ENCODE results near the gene GDF9.

Gene GDF9

DNA sequence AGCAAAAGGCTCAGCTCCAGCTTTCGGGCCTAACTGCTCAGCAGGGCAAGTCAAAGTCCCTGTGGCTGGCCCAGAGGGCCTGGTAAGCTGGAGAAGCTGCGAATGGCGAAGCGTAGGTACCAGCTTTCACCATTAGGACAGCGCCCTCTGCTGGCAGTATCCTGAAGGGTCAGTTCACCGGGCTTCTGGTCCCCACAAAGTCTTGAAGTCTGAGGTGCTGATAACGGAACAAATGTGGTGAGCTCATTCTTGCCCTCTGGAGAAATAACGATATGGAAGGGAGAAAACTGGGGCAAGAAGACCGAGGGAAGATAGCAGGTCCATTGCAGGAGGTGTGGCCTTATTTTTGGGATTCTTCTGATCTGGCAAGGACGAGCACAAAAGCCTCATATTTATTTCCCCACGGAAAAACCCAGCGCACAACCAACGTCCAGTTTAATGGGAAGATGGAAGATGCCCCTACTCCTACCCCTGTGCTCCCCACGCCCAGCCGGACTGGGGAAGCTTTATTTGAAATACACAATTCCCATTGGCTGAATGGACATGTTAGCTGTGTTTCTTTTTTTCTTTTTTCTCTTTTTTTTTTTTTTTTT lies 46.0 kb downstream of the GDF9 start:
- Mint-ChIP-seq H3K4me3 (no peak overlapping the region), H3K27me3 (ENCODE audit: low read depth, poor library complexity) (peaks cover 67% of the 10 kb centered on the region), H3K36me3 (ENCODE audit: low read depth) (no peaks in the 10 kb centered on the region), H3K27ac (no peak overlapping the region), H3K4me1 (peaks cover 22% of the 10 kb centered on the region), H3K9me3 (peaks cover under 1% of the 10 kb centered on the region)
- peak; percentile 94 for DNase-seq
- TF ChIP-seq, protein P1, sequence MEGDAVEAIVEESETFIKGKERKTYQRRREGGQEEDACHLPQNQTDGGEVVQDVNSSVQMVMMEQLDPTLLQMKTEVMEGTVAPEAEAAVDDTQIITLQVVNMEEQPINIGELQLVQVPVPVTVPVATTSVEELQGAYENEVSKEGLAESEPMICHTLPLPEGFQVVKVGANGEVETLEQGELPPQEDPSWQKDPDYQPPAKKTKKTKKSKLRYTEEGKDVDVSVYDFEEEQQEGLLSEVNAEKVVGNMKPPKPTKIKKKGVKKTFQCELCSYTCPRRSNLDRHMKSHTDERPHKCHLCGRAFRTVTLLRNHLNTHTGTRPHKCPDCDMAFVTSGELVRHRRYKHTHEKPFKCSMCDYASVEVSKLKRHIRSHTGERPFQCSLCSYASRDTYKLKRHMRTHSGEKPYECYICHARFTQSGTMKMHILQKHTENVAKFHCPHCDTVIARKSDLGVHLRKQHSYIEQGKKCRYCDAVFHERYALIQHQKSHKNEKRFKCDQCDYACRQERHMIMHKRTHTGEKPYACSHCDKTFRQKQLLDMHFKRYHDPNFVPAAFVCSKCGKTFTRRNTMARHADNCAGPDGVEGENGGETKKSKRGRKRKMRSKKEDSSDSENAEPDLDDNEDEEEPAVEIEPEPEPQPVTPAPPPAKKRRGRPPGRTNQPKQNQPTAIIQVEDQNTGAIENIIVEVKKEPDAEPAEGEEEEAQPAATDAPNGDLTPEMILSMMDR (IDR thresholded peaks at IDR 0.05): peak; percentile 82

DNA sequence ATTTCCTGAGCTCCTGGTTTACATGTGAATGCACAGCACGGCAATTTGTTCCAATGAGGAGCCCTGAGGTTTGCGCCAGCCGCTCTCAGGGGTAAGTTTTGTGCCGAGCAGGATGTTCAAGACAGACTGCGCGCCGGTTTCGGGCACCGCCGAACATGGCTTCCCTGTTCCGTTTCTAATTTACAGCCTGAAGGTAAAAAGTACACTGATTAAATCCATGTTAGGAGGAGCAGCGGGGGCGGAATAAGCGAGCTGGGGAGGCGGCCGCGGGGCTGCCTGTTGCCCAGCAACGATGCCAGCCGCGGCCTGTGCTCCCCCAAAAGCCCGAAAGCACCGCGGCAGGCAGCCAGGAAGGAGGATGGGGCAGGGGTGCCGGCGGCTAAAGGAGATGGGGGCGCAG lies 46.8 kb downstream of the GDF9 start:
- Mint-ChIP-seq H3K36me3 (ENCODE audit: low read depth) (no peaks in the 10 kb centered on the region), H3K27me3 (ENCODE audit: low read depth, poor library complexity) (peaks cover 67% of the 10 kb centered on the region), H3K4me3 (no peak overlapping the region), H3K27ac (no peak overlapping the region), H3K4me1 (peaks cover 24% of the 10 kb centered on the region), H3K9me3 (peaks cover 5% of the 10 kb centered on the region)
- TF ChIP-seq, protein P1 (IDR thresholded peaks at IDR 0.05): no peak
- no peak for DNase-seq

DNA sequence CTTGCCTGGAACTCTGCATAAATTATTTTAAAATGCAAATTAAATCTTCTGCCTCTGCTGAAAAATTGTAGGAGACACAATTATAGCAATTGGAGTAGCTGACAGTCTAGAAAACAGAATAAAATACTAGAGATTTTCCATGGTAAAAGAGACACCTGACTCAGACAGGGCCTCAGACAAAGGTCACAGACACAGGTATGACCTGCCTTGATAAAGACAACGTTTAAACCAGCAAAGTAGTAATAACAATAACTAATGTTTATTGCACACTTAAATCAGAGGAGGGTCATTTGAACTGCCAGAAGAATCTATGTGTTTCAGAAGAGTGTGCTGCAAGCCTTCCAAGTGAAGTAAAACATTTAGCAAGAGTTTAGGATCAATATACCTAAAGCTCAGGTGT lies 49.3 kb downstream of the GDF9 start:
- Mint-ChIP-seq H3K36me3 (ENCODE audit: low read depth) (no peaks in the 10 kb centered on the region), H3K9me3 (peaks cover 5% of the 10 kb centered on the region), H3K4me1 (peaks cover 23% of the 10 kb centered on the region), H3K27me3 (ENCODE audit: low read depth, poor library complexity) (peaks cover 68% of the 10 kb centered on the region), H3K27ac (no peak overlapping the region), H3K4me3 (no peak overlapping the region)
- TF ChIP-seq, protein P1 (IDR thresholded peaks at IDR 0.05): no peak
- DNase-seq: no peak

DNA sequence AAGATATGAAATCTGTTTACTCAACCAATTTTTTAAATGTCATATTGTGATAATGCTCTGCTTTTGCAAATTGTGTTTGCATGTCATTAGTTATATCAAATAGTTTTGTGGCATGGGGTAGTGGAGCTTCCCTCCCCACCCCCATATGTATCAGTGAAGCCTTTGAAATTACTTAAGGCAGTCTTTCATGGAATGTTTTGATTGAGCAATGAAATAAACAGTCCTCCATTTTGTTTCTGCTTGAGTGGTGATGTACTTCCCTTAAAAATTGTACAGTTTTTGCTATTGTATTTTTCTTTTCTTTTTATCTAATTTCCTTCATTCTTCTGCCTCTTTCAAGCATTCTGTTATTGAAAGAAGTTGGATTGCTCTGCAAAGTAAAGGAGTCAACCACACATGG lies 49.7 kb downstream of the GDF9 start:
- H3K27ac Mint-ChIP-seq: no peak overlapping the region

DNA sequence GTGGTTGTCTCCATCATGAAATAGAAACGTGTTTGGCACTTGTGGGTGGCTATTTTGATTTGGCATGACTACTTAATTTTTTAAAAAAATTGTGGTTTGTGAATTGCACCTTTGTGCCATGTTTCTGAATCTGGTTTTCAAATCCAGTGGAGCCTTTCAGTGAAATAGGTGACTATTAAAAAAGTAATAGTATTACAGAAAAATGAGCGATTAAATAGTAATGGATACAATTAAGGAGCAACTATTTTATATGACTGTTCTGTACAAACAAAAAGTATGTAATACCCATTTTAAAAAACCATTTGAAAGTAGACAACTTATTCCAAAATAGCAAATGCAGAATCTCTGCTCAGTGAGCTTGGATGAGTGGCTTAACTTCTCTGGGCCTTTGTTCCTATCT lies 50.2 kb downstream of the GDF9 start:
- Mint-ChIP-seq H3K4me3 (no peak overlapping the region), H3K27me3 (ENCODE audit: low read depth, poor library complexity) (peaks cover 77% of the 10 kb centered on the region), H3K36me3 (ENCODE audit: low read depth) (no peaks in the 10 kb centered on the region), H3K4me1 (peaks cover 16% of the 10 kb centered on the region), H3K9me3 (peaks cover 5% of the 10 kb centered on the region), H3K27ac (no peak overlapping the region)
- TF ChIP-seq, protein P1 (IDR thresholded peaks at IDR 0.05): no peak
- no peak for DNase-seq

More for the DNA sequence above, 49.7 kb downstream of the GDF9 start:
- no peaks in the 10 kb centered on the region for H3K36me3 Mint-ChIP-seq (ENCODE audit: low read depth)
- H3K4me3 Mint-ChIP-seq: no peak overlapping the region
- H3K27me3 Mint-ChIP-seq (ENCODE audit: low read depth, poor library complexity): peaks cover 72% of the 10 kb centered on the region
- no peak for DNase-seq
- H3K4me1 Mint-ChIP-seq: peaks cover 18% of the 10 kb centered on the region
- TF ChIP-seq, protein P1 (IDR thresholded peaks at IDR 0.05): no peak
- H3K9me3 Mint-ChIP-seq: peaks cover 5% of the 10 kb centered on the region

DNA sequence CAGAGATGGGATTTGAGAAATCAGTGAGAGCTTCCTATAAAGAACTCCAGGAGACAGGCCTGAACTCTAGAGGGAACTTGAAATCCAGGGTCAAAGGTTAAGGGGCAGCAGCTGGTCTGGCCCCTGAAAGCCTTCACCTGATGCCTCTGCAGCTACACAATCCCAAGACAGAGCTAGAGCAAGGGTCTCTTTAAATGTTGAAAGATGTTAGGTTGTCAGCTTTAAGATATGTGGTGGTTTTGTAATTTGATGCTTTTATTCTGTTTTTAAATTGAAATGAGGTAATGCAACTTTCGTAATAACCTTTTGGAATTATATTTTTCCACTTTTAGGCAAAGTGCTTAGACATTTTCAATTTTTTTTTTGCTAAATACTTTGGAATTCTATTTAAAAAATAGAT lies 50.8 kb downstream of the GDF9 start:
- H3K36me3 Mint-ChIP-seq (ENCODE audit: low read depth): no peaks in the 10 kb centered on the region
- H3K9me3 Mint-ChIP-seq: peaks cover 5% of the 10 kb centered on the region
- H3K27me3 Mint-ChIP-seq (ENCODE audit: low read depth, poor library complexity): peaks cover 80% of the 10 kb centered on the region
- peak overlapping the region; percentile 65 for H3K4me3 Mint-ChIP-seq
- no peak overlapping the region for H3K27ac Mint-ChIP-seq
- TF ChIP-seq, protein P1 (IDR thresholded peaks at IDR 0.05): no peak
- DNase-seq: no peak
- peaks cover 16% of the 10 kb centered on the region for H3K4me1 Mint-ChIP-seq

Data from nephron progenitor cell (in vitro differentiated cells).